Breast epithelium (tissue), 3 donors: ENCODE measurements around the gene CPEB4.

Experiments
- CTCF ChIP-seq, 3 donors: fragments of 450-650 bp; IDR thresholded peaks; one replicate each; pipeline ENCODE4 v1.5.1; 2016 to 2017; ENCODE audit warnings: antibody characterized with exemption in 3 of 3, mild to moderate bottlenecking in 3 of 3, moderate library complexity in 3 of 3
- POLR2A ChIP-seq: fragments of 450-650 bp; IDR thresholded peaks from one replicate; pipeline ENCODE4 v1.6.1; 2016; ENCODE audit warnings: antibody characterized with exemption, mild to moderate bottlenecking, moderate library complexity
- POLR2AphosphoS5 ChIP-seq, 3 donors: sonication (generic); formaldehyde crosslinking; IDR thresholded peaks; one replicate each; pipeline ENCODE4 v1.6.1; 2017; ENCODE audit warnings: antibody characterized with exemption in 3 of 3

- no peak for TF ChIP-seq POLR2A
- no peak for TF ChIP-seq CTCF (IDR thresholded peaks at IDR 0.05)
- TF ChIP-seq POLR2AphosphoS5 (IDR thresholded peaks at IDR 0.05) = no peak
Measured at GRCh38 chr5:173849908-173850307, 38.2 kb upstream of the CPEB4 start.
